ENCODE measurements around the gene TXNDC16.
"Not testable (repeated sequence)": the region's sequence is repeated elsewhere in the genome, so short reads cannot be mapped to it uniquely, and the experiment has no call there.

TXNDC16 gene

DNA sequence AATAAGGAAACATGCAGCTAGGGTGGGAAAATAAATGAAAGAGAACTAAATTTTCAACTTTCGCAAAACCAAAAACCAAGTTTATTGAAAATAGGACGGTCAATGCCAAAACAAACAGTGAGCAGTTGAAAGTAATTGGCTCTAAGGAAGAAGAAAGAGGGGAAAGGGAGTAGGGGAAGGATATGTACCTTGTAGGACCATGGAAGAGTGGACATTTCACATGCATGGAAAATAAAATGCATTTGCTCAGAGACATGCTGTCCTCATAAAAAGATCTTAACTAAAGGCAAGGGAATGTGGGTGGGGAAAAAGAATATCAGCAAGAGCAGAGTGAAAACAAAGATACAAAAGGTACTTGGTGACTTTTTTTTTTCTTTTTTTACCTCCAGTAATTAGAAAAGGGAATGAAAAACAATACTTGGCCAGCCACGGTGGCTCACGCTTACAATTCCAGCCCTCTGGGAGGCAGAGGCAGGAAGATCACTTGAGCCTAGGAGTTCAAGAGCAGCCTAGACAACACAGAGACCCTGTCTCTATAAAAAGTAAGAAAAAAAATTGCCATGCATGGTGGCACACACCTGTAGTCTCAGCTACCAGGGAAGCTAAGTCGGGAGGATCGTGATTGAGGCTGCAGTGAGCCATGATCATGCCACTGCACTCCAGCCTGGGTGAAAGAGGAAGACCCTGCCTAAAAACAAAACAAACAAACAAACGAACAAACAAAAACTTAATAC lies 6.6 kb downstream of the TXNDC16 start:
- no peak for DNase-seq (ENCODE audit: low spot score)

DNA sequence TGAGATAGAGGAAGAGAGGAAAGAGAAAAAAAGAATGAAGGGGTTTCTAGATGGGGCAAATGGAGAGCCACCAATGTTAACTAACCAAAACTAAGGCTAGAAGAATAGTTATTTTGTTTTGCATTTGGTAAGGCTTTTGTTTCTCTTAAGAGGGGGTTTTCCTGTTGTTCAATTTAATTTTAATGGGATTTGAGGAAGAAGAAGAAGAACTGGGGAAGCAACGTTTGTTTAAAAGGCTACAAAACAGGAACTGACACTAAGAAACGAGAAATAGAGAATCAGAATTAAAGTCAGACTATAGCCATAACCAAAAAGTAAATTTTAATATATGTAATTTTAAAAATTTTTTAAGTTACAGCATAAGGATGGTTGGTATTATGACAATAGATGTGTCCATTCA lies 13.7 kb downstream of the TXNDC16 start:
- DNase-seq (ENCODE audit: low spot score), result peak; percentile 14

DNA sequence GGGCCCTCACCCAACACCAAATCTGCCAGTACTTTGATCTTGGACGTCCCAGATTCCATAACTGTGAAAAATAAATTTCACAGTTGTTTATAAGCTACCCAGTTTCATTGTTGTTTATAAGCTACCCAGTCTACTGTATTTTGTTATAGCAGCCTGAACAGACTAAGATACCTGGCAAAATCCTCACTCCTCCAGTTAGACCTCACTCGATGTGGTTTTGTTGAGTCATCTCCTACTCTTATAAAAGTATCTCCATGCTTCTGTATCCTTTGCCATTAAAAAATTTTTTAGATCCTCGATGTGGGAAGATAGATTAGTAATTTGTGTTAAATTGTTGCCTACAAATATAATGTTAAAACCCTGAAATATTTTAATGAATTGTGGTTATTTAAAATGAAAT lies 16.0 kb downstream of the TXNDC16 start:
- DNase-seq (ENCODE audit: low spot score), result no peak

DNA sequence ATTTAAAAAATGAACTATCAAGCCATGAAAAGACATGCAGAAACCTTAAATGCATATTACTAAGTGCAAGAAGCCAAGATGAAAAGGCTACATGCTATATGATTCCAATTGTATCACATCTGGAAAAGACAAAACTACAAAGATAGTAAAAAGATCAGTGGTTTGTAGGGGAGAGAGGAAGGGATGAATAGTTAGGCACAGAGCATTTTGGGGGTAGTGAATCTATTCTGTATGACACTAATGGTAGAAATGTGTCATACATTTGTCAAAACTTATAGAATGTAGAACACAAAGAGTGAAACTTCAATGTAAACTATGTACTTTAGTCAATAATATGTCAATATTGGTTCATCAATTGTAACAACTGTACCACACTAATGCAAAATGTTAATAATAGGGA lies 20.8 kb downstream of the TXNDC16 start:
- DNase-seq (ENCODE audit: low spot score), result no peak

DNA sequence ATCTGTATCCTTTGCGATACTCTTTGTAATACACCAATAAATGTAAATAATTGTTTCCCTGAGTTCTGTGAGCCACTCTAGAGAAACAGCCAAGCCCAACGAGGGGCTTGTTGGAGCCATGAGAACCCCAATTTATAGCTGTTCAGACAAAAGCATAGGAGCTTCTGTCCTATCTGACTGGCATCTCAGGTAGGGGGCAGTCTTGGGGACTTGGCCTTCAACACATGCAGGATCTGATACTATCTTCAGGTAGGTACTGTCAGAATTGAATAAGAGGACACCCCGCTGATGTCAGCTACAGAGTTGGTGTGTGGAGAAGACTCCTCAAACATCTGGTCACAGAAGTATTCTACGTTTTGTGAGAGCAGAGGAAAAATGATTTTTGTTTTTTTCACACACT lies 25.3 kb downstream of the TXNDC16 start:
- DNase-seq (ENCODE audit: low spot score), result no peak

DNA sequence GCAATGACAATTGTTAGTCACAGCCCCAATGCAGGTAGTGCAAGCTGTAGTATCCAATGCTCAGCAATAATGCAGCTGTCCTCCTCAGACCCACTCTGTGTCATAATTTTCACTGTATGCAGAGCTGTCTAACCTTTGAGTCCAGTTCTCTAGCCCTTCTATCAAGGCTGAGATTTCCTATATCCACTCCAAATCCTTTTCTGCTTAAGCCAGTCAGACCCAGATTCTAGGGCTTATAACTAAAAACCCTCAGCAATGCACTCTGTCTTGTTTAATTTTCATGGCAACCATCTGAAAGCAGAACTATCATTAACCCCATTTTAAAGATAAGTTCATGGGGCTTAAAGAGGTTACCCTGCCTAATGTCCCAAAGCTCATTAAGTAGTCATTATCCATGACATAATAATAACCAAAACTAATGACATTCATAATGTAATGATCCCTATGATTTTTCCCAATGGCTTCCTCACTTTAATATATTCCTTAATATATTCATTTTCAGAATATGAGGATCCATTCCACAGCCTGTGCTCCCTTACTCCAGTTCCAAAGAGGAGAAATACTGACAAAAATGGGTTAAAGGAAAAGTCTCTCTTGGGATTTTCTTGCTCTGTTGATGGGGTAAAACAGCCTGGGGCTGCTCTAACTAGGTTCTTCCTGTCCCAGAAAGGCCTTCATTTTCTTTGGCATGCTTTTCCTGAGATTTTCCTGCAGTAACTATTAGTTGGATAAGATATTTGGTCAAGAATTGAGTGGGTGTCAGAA lies 29.5 kb downstream of the TXNDC16 start:
- DNase-seq (ENCODE audit: low spot score), result no peak

DNA sequence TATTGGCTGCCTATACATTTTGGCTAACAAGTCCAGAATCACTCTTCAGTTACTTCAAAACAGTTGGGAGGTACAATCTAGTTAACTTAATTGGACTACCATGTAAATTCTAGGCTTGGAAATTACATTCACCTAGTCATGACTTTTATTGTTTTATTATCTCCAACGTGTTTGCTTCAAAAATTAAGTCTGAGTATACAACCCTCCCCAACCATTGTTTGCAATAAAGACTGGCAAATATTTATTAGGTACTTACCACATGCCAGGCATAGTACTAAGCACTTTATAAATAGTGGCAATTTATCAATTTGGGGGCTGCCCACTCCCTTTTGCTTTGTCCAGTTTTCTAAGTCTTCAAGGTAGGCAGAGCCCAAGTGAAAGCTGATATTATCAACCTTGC lies 30.3 kb downstream of the TXNDC16 start:
- no peak for DNase-seq (ENCODE audit: low spot score)

DNA sequence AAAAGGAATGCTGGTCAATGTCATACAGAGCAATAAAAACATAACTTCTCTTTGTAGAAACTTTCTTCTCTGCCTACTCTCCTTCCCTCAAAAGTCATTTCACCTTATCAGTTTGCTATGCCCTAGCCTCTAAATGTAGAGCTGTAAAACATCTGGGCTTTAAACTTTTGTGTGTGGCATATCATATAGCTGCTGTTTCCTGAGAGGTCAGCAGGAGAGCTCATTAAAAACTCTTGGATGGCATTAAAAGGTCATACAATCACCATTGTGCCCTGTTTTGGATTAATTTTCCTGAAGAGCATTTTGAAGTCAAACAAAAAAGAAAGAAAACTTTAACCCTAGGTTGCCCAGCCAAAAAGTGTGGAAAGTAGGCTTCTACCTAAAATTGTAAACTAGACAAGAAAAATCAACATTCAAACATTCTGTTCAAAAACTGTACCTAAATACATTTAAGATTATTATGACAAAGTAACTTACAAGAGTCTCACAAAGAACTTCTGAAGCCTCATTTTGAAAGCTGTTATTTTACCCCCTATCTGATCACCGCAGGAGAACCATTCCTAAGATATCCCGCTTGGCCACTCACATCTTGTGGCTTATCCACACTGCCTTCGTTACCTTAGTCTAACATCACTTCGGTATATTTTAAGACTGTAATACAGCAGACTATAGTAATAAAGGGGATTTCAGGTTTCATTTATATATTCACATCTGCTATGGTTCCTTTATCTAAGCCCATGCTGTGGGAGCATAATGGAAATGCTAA lies 38.1 kb downstream of the TXNDC16 start:
- DNase-seq (ENCODE audit: low spot score), result no peak

DNA sequence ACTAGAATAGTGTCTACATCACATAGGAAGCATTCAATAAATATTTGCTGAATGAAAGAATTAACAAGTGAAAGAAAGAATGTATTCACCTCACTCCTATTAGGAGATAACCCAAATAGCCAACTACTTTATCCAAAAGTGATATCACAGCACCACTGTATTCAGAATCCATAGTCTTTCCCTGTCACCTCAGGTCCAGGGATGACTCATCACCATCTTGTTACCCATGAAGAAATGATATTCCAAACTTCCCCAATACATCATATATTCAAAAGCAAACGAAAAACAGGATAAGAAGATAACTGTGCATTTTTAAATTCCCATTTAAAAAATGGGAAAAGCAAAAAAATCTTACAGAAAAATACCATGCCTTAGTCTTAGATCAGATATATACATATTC lies 39.1 kb downstream of the TXNDC16 start:
- DNase-seq (ENCODE audit: low spot score), result no peak

DNA sequence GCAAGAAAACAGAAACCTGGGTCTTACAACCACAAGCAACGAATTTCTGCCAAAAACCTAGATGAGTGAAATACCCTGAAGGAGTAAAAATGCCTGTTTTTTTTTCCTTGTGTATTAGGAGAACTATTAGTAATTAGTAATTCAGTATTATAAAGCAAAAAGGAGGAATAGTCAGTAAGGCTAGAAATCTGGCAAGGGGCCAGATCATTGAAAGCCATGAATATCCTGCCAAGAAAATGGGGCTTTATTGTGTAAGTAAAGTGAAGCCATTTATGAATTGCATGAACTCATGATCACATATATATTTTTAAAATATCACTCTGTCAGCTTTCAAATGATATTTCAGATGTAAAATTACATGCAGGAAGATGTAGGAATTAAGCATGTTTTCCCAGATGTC lies 57.9 kb downstream of the TXNDC16 start:
- DNase-seq (ENCODE audit: low spot score), result no peak

DNA sequence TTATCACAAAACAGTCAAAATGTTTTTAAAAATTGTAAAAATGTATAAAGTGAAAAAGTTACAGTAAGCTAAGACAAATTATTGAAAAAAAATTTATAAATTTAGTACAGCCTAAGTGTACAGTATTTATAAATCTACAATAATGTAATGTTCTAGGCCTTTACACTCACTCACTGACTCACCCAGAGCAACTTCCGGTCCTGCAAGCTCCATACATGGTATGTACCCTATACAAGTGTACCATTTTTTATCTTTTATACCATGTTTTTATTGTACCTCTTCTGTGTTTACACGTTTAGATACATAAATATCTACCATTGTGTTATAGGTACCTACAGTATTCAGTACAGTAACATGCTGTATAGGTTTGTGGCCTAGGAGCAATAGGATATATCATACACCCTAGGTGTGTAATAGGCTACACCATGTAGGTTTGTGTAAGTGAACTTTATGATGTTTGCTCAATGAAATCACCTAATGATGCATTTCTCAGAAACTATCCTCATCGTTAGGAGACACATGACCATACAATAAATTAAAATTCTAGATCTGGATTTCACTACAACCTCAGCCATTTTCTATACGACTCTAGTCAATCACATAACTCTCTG lies 66.8 kb downstream of the TXNDC16 start:
- no peak for DNase-seq (ENCODE audit: low spot score)

DNA sequence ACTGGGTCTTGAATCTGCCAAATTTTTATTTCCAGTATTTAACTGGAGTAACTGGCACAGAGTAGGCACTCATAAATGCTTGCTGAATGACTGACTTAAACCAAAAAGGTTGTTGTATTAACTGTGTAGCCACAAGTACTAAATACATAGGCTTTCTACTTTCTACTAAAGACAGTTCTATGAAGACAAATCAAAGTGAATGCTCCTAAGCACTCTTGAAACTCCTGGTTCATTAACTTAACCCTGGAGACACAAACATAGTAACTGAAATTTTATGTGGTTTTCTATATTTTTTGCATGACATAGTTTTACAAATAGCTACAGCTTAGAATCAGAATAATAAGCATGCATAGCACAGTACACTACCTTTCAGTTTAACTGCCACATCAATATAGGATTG lies 70.4 kb downstream of the TXNDC16 start:
- no peak for DNase-seq (ENCODE audit: low spot score)

DNA sequence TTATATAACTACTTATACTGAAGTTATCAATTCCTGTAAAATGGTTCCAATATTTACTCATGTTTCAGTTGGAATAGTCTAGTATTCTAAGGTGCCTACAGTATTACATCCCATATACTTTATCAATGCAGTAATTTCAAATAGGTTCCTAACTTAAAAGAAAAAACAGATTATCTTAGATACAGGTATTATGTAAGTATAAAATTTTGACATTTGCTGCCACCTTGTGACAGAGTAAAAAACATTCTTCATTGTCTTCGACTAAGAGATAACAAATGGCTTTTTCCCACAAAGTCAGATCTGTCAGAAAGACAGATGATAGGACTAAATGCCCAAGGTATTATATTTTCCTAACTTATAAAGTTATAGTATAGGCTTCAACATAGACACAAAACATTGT lies 78.7 kb downstream of the TXNDC16 start:
- no peak for DNase-seq (ENCODE audit: low spot score)

DNA sequence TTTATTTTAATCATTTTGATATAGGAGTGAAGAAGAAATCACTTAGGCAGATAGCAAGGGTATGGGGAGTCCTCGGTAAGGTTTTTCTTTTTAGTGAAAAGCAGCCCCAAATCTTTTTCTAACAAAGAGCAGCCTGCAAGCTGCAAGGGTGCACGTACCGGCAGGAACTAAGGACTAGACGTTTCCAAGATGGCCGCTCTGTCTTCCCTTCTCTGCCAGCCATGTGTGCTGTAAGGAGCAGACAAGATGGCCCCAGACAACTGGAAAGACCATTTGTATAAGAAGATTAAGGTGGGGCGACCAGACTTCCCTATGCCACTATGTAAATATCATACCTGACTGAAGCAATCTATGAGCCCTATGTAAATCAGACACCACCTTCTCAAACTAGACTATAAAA lies 79.6 kb downstream of the TXNDC16 start:
- DNase-seq (ENCODE audit: low spot score), result no peak

DNA sequence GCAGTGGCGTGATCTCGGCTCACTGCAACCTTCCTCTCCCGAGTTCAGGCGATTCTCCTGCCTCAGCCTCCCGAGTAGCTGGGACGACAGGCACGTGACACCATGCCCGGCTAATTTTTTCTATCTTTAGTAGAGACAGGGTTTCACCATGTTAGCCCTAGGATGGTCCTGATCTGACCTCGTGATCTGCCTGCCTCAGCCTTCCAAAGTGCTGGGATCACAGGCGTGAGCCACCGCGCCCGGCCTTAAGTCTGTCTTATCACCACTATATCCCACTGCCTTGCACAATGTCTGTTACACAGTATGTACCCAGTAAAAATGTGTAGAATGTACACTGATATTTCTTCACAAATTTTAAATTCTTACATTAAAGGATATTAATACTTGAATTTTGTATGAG lies 80.1 kb downstream of the TXNDC16 start:
- DNase-seq (ENCODE audit: low spot score), result not testable (repeated sequence)

DNA sequence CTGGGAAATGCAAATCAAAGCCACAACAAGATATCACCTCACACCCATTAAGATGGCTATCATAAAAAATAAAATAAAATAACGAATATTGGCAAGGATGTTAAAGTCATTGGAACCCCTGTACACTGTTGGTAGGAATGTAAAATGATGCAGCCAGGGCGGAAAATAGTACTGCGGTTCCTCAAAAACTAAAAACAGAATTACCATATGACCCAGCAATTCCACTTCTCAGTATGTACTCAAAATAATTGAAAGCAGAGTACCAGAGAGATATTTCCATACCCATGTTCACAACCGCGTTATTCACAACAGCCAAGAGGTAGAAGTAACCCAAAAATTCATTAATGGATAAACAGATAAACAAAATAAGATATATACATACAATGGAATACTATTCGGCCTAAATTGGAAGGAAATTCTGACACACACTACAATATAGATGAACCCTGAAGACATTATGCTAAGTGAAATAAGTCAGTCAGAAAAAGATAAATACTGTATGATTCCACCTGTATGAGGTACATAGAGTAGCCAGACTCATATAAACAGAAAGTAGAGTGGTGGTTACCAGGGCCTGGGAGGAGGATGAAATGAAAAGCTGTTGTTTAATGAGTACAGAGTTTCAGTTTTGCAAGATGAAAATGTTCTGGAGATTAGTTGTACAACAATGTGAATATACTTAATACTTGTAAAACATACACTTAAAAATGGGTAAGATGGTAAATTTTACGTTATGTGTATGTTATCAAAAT lies 84.6 kb downstream of the TXNDC16 start:
- DNase-seq (ENCODE audit: low spot score), result no peak

DNA sequence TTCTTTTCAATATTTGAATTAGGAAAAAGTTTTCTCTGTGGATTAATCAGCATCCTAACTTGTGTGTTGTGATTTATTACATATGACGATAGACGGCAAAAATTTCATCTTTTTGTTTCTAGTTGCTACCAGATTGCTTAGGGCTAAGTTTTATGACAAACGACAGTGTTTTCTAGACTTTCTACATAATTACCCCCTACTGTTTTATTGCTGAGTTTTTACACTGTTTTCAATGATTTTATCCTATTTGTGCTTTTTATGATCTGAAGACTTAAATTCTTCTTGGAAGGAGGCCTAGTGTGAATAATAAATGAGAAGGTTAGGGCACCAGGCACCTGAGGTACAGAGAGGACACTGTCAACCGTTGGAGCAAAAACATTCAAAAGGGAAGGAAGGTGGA lies 88.1 kb downstream of the TXNDC16 start:
- no peak for DNase-seq (ENCODE audit: low spot score)

DNA sequence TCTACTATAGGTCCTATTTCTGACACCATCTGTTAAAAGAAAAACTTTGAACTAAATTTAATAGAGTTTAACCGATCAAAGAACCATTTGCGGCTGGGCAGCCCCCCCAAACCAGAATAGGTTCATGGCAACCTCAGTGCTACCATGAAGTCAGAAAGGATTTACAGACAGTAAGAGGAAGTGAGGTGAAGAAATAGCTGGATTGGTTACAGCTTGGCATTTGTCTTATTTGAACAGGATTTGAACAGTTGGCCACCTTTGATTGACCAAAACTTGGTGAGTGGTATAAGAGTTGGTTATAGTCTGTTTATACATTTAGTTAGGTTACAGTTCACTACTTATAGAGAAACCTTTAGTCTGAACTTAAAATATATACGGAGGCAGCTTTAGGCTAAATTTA lies 88.9 kb downstream of the TXNDC16 start:
- DNase-seq (ENCODE audit: low spot score), result no peak

DNA sequence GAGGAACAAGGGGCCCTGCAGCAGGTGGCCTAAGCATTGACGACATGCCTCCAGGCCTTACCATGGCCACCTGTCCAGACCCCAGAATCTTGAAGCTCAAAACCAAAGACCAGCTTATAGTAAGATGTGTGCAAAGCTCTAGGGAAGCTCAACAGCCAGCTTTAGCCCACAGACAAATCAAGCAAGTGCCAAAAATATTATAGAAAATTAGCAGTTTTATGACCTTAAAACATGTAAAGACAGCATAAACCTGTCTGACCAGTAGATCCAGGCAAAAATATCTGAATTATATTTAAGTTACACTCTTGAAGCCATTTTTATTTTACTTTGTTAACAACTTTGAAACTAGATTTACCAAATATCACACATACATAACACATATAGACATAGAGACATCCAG lies 90.6 kb downstream of the TXNDC16 start:
- DNase-seq (ENCODE audit: low spot score), result no peak

DNA sequence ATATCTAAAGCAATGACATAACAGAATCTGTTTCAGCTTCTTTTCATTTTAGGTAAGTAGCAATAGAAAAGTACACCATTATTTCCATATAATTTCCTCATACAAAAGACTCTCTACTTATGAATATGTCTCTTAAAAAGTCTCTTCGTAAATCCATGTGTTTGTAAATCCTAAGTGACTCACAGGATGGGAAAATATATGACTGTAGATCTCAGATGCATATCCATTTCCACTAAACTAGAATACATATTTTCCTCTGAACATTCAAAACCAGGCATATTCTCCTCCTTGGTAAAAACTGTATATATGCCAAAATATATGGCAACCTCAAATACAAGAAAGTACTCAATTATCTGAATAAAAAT lies 93.6 kb downstream of the TXNDC16 start:
- no peak for DNase-seq (ENCODE audit: low spot score)

DNA sequence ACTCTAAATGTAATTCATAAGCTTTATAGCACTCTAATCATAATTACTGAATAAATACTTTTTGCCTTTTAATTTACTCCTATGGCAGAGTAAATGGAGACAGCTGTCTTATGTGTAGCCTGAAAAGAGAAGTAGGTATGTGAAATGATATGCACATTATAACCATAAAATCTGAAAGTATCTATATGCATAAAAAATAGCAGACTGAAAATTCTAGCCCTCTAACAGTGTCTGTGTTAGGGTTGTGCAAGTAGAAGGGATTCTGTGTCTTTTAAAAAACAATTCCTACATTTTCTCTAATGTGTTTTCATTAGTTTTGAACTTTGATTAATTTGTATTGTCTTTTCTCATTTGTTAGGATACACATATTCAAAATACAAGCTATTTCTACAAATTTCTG lies 94.9 kb downstream of the TXNDC16 start:
- no peak for DNase-seq (ENCODE audit: low spot score)
